Stomach (tissue), 9 donors: Measurements from ENCODE around the gene NUAK1. TPM values are rescaled to one million over a fixed set of nuclear protein-coding genes. Genes with fewer than 3 reads are reported as not detected.

Experiments used
- DNase-seq, 2 donors: peaks; one replicate each; pipeline versions ENCODE4 v3.0.0 to v3.0.0-alpha.2; 2013 to 2019
- H3K27ac ChIP-seq, 5 donors: fragments of 200-600 bp in 4 of 5; sonication (generic) in 4 of 5; one replicate each; pipeline ENCODE4 v1.5.1; 2013 to 2019; ENCODE audit warnings: mild to moderate bottlenecking in 1 of 5, moderate library complexity in 1 of 5
- H3K27me3 ChIP-seq, 3 donors: fragments of 200-600 bp; sonication (generic); one replicate each; pipeline ENCODE4 v1.5.1; 2017 to 2019; ENCODE audit warnings: mixed run types in 1 of 3
- H3K36me3 ChIP-seq, 4 donors: fragments of 200-600 bp; sonication (generic); 1 replicate in 3 of 4; 2 replicates in 1 of 4; pipeline ENCODE4 v1.5.1; 2016 to 2019
- H3K4me1 ChIP-seq, 4 donors: fragments of 200-600 bp; sonication (generic); one replicate each; pipeline ENCODE4 v1.5.1; 2016 to 2019
- H3K4me3 ChIP-seq, 4 donors: fragments of 200-600 bp; sonication (generic) in 3 of 4; one replicate each; pipeline ENCODE4 v1.5.1; 2016 to 2019; ENCODE audit warnings: mild to moderate bottlenecking in 1 of 4
- H3K9me3 ChIP-seq, 4 donors: fragments of 200-600 bp; sonication (generic); one replicate each; pipeline ENCODE4 v1.5.1; 2016 to 2019
- CTCF ChIP-seq, 7 experiments: fragments of 450-650 bp in 4 of 7; fragments of 200-600 bp in 3 of 7; sonication (generic) in 3 of 7; IDR thresholded peaks; one replicate each; pipeline ENCODE4 v1.5.1; 2016 to 2019; ENCODE audit warnings: antibody characterized with exemption in 7 of 7, control low read depth in 2 of 7, mild to moderate bottlenecking in 1 of 7
- EP300 ChIP-seq: sonication (generic); formaldehyde crosslinking; IDR thresholded peaks from one replicate; pipeline ENCODE4 v1.6.1; 2017; ENCODE audit warnings: antibody characterized with exemption
- POLR2A ChIP-seq, 4 donors: fragments of 450-650 bp; IDR thresholded peaks; one replicate each; pipeline ENCODE4 v1.6.1; 2016; ENCODE audit warnings: antibody characterized with exemption in 4 of 4, control low read depth in 2 of 4, mild to moderate bottlenecking in 1 of 4, moderate library complexity in 1 of 4
- POLR2AphosphoS5 ChIP-seq, 3 donors: sonication (generic); formaldehyde crosslinking; IDR thresholded peaks; one replicate each; pipeline ENCODE4 v1.6.1; 2016; ENCODE audit warnings: antibody characterized with exemption in 3 of 3
- WGBS, 5 donors: extraction: QIAGEN DNeasy Blood & Tissue Kit in 3 of 5; methylation state at CpG; one replicate each; pipeline versions ENCODE4 v1.1.5 to v1.1.7; 2013 to 2018; 5-methylcytosine and 5-hydroxymethylcytosine counted together
- intact Hi-C: fragments of 100-400 bp; cut with DNase I; formaldehyde crosslinking; loops from one replicate; pipeline ENCODE4 v1.15.1; 2023; ENCODE audit warnings: low total_unique reads
- polyA plus RNA-seq, 3 donors: library from polyadenylated mRNA; stranded (reverse); fragments of 200-250 nt; gene quantifications; one replicate each; pipeline ENCODE4 v1.2.3, GENCODE V29; 2013
- total RNA-seq, 5 donors: library from RNA; depleted of rRNA; stranded (reverse); fragments of >200 nt; gene quantifications; one replicate each; pipeline versions ENCODE4 v1.1.0 to v1.2.3, GENCODE V29; 2014 to 2016
- donor health status: healthy with polysubstance abuse.
- donor health status: Bipolar disorder and iron deficiency.
- donor health status: healthy.

NUAK1 gene
- total and polyA plus RNA-seq, 8 donors: 0.58 to 79.0 (median 4.3) TPM

GRCh38 chr12:106070147-106070546, 68.6 kb downstream of the NUAK1 start:
- no peak for TF ChIP-seq CTCF (IDR thresholded peaks at IDR 0.05)
- no peak for TF ChIP-seq EP300
- no peak for TF ChIP-seq POLR2AphosphoS5 (IDR thresholded peaks at IDR 0.05)
- no peak for TF ChIP-seq POLR2A (IDR thresholded peaks at IDR 0.05)
- peaks cover 10 to 39% (median 37%) of the 10 kb centered on the region in 4 donors for H3K36me3 ChIP-seq
- H3K9me3 ChIP-seq: no peaks in the 10 kb centered on the region
- intact Hi-C loops: no loop called here
- DNase-seq: no peak
- 41 to 65% (median 63%) methylated on average over 1 of the region's 1 CpG for WGBS, 5 donors
- H3K27me3 ChIP-seq: no peaks in the 10 kb centered on the region
- no peak overlapping the region for H3K27ac ChIP-seq
- peaks cover 0 to 15% (median 7%) of the 10 kb centered on the region in 4 donors for H3K4me1 ChIP-seq
- H3K4me3 ChIP-seq: no peak overlapping the region

GRCh38 chr12:106068296-106068695, 70.5 kb downstream of the NUAK1 start:
- 88 to 97% (median 93%) methylated on average over 3 of the region's 3 CpGs for WGBS, 5 donors
- Histone ChIP-seq H3K27ac (no peak overlapping the region), H3K4me1 (peaks cover 0 to 7% (median 2%) of the 10 kb centered on the region in 4 donors), H3K36me3 (peaks cover 10 to 39% (median 37%) of the 10 kb centered on the region in 4 donors), H3K4me3 (no peak overlapping the region), H3K9me3 (no peaks in the 10 kb centered on the region), H3K27me3 (no peaks in the 10 kb centered on the region)
- intact Hi-C loops: no loop called here
- TF ChIP-seq POLR2AphosphoS5 (IDR thresholded peaks at IDR 0.05): no peak
- TF ChIP-seq POLR2A (IDR thresholded peaks at IDR 0.05): no peak
- TF ChIP-seq CTCF (IDR thresholded peaks at IDR 0.05): no peak
- TF ChIP-seq EP300: no peak
- no peak for DNase-seq

- Histone ChIP-seq H3K36me3 (peaks cover 10 to 39% (median 37%) of the 10 kb centered on the region in 4 donors), H3K4me1 (peaks cover 0 to 5% (median 2%) of the 10 kb centered on the region in 4 donors), H3K9me3 (no peaks in the 10 kb centered on the region), H3K4me3 (no peak overlapping the region), H3K27ac (no peak overlapping the region), H3K27me3 (no peaks in the 10 kb centered on the region)
- TF ChIP-seq CTCF (IDR thresholded peaks at IDR 0.05) (no peak), POLR2AphosphoS5 (IDR thresholded peaks at IDR 0.05) (no peak), EP300 (no peak), POLR2A (IDR thresholded peaks at IDR 0.05) (no peak)
- intact Hi-C loops: no loop called here
- whole genome bisulfite sequencing, 5 donors: 89 to 96% (median 94%) methylated on average over 15 of the region's 15 CpGs
- no peak for DNase-seq
Observed at GRCh38 chr12:106067606-106068205, 71.0 kb downstream of the NUAK1 start.

- Histone ChIP-seq H3K36me3 (peaks cover 10 to 39% (median 37%) of the 10 kb centered on the region in 4 donors), H3K4me1 (peaks cover 0 to 3% (median 0%) of the 10 kb centered on the region in 4 donors), H3K4me3 (no peak overlapping the region), H3K27ac (no peak overlapping the region), H3K27me3 (no peaks in the 10 kb centered on the region), H3K9me3 (no peaks in the 10 kb centered on the region)
- WGBS, 5 donors: 96 to 98% (median 97%) methylated on average over 18 to 25 of the region's 25 CpGs
- DNase-seq: no peak
- TF ChIP-seq CTCF (IDR thresholded peaks at IDR 0.05) (no peak), POLR2AphosphoS5 (IDR thresholded peaks at IDR 0.05) (no peak), POLR2A (IDR thresholded peaks at IDR 0.05) (no peak), EP300 (no peak)
- intact Hi-C loops: no loop called here
Observed at GRCh38 chr12:106066726-106067325, 71.9 kb downstream of the NUAK1 start.
